MCF 10A (cell line): ENCODE measurements around the gene IPO4. TPM values are rescaled to one million over a fixed set of nuclear protein-coding genes. Genes with fewer than 3 reads are reported as not detected.

Experiments used
- BruUV-seq: library from RNA; stranded (reverse); fragments of 400-500 nt; replicated peaks from 2 replicates; lab custom pipeline; 2021; lab: Mats Ljungman, UMichigan
- CTCF ChIA-PET: fragments of 300-600 bp; sonication (Branson Sonifier 250); formaldehyde crosslinking; extraction: SDS; loops from one replicate; lab custom pipeline; 2021; ENCODE audit warnings: antibody characterized with exemption, inconsistent platforms; lab: Yijun Ruan, JAX
- POLR2A ChIA-PET: fragments of 300-600, 350-650 bp; sonication (Branson Sonifier 250); formaldehyde crosslinking; extraction: SDS; loops from one replicate; lab custom pipeline; 2020; ENCODE audit warnings: antibody characterized with exemption, inconsistent platforms; lab: Yijun Ruan, JAX
- DNase-seq: peaks from one replicate; pipeline ENCODE4 v3.0.0-alpha.2; 2018; ENCODE audit not compliant: unreplicated experiment
- H3K27ac Mint-ChIP-seq: one replicate; pipeline ENCODE4 v1.8.0; 2022; ENCODE audit warnings: mild to moderate bottlenecking, low read depth, mixed read lengths; ENCODE audit not compliant: unreplicated experiment
- H3K27me3 Mint-ChIP-seq: one replicate; pipeline ENCODE4 v1.8.0; 2022; ENCODE audit warnings: mixed read lengths; ENCODE audit not compliant: insufficient read depth, unreplicated experiment
- H3K36me3 Mint-ChIP-seq: one replicate; pipeline ENCODE4 v1.8.0; 2022; ENCODE audit warnings: mild to moderate bottlenecking, moderate library complexity, mixed read lengths; ENCODE audit not compliant: insufficient read depth, unreplicated experiment
- H3K4me1 Mint-ChIP-seq: one replicate; pipeline ENCODE4 v1.8.0; 2022; ENCODE audit warnings: mixed read lengths; ENCODE audit not compliant: insufficient read depth, unreplicated experiment
- H3K4me3 Mint-ChIP-seq: one replicate; pipeline ENCODE4 v1.8.0; 2022; ENCODE audit warnings: mild to moderate bottlenecking, moderate library complexity, mixed read lengths; ENCODE audit not compliant: unreplicated experiment
- H3K9me3 Mint-ChIP-seq: one replicate; pipeline ENCODE4 v1.8.0; 2022; ENCODE audit warnings: mixed read lengths; ENCODE audit not compliant: unreplicated experiment
- intact Hi-C: fragments of 100-400 bp; cut with micrococcal nuclease; formaldehyde crosslinking; loops from 2 replicates; pipeline ENCODE4 v1.14.1; 2022
- total RNA-seq: library from RNA; stranded (reverse); gene quantifications from 2 replicates; pipeline ENCODE4 v1.2.3, GENCODE V29; 2022
- TF ChIP-seq, protein P1 (sequence below): fragments of 200-600 bp; IDR thresholded peaks from one replicate; pipeline ENCODE4 v1.8.0; 2022; ENCODE audit warnings: antibody characterized with exemption, mild to moderate bottlenecking; ENCODE audit not compliant: unreplicated experiment

The IPO4 gene
- total RNA-seq, 1 experiment from 2014 or later, result 100 TPM

DNA sequence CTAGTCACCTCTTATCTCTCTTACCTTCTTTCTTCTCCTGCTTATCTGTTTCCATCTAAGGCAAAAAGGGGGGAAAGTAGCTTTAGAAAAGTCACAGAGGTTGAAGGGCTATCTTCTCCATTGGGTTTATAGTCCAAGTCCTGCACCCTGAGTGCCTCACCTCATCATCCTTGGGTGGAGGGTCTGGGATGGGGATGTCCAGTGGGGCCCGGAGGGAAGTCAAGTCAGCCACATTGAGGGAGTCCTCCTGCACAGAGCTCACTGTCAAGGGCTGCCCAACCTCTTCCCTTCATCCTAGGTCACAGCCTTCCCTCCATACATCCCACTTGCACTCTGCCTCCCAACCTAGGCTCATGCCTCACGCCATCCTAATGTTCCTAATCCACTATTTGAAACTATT lies 43.4 kb downstream of the IPO4 start:
- Mint-ChIP-seq H3K9me3 (no peaks in the 10 kb centered on the region), H3K27me3 (no peaks in the 10 kb centered on the region), H3K36me3 (peaks cover 28% of the 10 kb centered on the region), H3K4me3 (peak overlapping the region; percentile 98), H3K27ac (peak overlapping the region; percentile 7), H3K4me1 (peaks cover 5% of the 10 kb centered on the region)
- TF ChIP-seq, protein P1, sequence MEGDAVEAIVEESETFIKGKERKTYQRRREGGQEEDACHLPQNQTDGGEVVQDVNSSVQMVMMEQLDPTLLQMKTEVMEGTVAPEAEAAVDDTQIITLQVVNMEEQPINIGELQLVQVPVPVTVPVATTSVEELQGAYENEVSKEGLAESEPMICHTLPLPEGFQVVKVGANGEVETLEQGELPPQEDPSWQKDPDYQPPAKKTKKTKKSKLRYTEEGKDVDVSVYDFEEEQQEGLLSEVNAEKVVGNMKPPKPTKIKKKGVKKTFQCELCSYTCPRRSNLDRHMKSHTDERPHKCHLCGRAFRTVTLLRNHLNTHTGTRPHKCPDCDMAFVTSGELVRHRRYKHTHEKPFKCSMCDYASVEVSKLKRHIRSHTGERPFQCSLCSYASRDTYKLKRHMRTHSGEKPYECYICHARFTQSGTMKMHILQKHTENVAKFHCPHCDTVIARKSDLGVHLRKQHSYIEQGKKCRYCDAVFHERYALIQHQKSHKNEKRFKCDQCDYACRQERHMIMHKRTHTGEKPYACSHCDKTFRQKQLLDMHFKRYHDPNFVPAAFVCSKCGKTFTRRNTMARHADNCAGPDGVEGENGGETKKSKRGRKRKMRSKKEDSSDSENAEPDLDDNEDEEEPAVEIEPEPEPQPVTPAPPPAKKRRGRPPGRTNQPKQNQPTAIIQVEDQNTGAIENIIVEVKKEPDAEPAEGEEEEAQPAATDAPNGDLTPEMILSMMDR, result no peak
- ChIA-PET CTCF (interaction anchor here (0.6 to 10.3 kb wide), 6 partner anchors 9 to 286 kb away, joined by 3 to 141 read pairs (median 4); partner anchors contain the start of genes CARMIL3, IRF9, PCK2 and PSME1), POLR2A (interaction anchor here (0.6 to 5.7 kb wide), 13 partner anchors 8 to 843 kb away, joined by 3 to 114 read pairs (median 5); partner anchors contain the start of genes DCAF11, GMPR2, IPO4 and NEDD8)
- no peak for DNase-seq
- no TSS peak for BruUV-seq
- intact Hi-C loops, result no loop called here

DNA sequence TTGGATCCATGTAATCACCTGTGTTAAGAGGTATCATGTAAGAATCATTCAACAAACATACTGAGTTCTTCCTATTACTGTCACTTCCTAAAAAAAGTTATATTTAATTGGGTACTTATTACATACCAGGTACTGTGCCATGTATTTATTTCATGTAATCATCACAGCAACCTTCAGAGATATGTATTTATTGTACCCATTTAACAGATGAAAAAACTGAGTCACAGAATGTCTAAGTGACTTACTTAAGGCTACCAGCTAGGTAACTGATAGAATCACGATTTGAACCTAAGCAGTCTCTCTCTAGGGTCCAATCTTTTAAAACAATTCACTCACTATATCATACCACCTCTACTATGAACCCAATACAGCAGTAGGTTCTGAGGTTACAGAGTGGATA lies 44.2 kb downstream of the IPO4 start:
- POLR2A ChIA-PET, result interaction anchor here (0.9 to 5.7 kb wide), 4 partner anchors 9 to 45 kb away, joined by 3 to 41 read pairs (median 6); partner anchors contain the start of genes DCAF11, NRL and PSME1
- no peak for DNase-seq
- peak overlapping the region; percentile 7 for H3K27ac Mint-ChIP-seq
- peaks cover 7% of the 10 kb centered on the region for H3K4me1 Mint-ChIP-seq
- no TSS peak for BruUV-seq
- no peaks in the 10 kb centered on the region for H3K9me3 Mint-ChIP-seq
- H3K36me3 Mint-ChIP-seq, result peaks cover 27% of the 10 kb centered on the region
- intact Hi-C loops, result no loop called here
- TF ChIP-seq, protein P1, result no peak
- no peaks in the 10 kb centered on the region for H3K27me3 Mint-ChIP-seq
- no peak overlapping the region for H3K4me3 Mint-ChIP-seq
- CTCF ChIA-PET, result interaction anchor here (0.6 to 10.3 kb wide), 3 partner anchors 16 to 287 kb away, joined by 3 to 141 read pairs (median 4); partner anchors contain the start of gene IRF9

DNA sequence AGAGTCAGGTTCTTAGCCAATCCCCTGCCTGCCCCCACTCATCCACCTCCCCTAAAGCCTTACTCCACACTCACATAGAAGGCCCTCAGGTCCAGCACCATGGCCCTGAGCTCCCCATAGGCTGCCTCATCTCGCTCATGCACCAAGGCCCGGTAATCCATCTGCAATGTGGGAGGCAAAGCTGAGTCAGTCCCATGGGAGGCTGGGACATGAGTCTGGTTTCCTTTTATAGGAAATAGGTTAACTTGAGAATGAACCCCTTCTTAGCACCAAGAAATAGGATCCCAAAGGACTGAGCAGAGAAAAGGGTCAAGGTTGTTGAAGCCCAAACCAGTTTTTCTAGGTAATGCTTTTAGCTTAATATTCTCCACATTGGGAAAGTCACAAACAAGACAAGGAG lies 45.1 kb downstream of the IPO4 start:
- DNase-seq, result no peak
- Mint-ChIP-seq H3K36me3 (peaks cover 27% of the 10 kb centered on the region), H3K27me3 (no peaks in the 10 kb centered on the region), H3K4me1 (peaks cover 11% of the 10 kb centered on the region), H3K4me3 (no peak overlapping the region), H3K27ac (no peak overlapping the region), H3K9me3 (no peaks in the 10 kb centered on the region)
- CTCF ChIA-PET, result interaction anchor here (1.2 to 10.3 kb wide), 2 partner anchors 17 to 35 kb away, joined by 3 to 141 read pairs; partner anchors contain the start of gene IRF9
- intact Hi-C loops, result no loop called here
- TF ChIP-seq, protein P1, result no peak
- POLR2A ChIA-PET, result interaction anchor here (0.7 to 5.7 kb wide), 4 partner anchors 8 to 52 kb away, joined by 3 to 41 read pairs (median 6); partner anchors contain the start of genes DCAF11, NRL, PSME1 and TM9SF1
- BruUV-seq, result no TSS peak

DNA sequence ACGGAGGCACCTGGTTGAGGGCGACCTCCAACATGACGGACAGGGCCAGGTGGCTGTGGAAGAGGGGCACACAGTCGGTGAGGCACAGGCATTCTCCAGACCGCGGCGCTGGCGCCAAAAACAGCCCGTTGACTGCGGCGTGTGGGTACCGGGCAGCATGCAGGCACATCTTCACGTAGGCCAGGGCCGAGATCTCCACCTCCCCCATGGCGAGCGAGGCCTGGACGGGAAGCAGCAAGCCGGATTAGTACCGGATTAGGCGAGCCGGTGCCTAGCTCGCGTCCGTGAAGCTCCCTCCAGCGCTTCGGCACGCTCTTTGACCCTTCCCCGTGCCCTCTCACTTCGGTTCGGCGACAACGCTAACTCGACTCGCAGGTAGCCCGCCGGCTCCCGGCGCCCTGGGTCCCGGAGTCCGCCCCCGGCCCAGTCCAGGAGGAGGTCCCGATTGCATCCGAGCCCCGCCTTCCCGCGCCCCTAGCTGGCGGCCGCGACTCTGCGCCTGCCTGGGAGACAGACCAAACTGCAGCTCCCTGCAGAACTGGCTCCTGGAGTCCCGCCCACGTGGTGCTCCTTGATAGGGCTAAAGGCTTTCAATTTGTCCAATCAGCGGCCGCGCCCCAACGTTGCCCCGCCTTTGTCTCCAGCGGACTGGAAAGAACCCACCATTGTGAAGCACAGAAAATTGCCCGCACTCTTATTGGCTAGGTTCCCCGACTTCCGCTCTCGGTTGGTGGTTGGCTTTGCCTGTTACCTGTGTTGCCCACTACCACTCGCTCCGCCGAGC lies 47.3 kb downstream of the IPO4 start, which contains the start of gene EMC9:
EMC9 (minus strand) TSS at position 495 of the 784 bp plus-strand sequence; CDS start at position 208, 287 bp downstream.
- BruUV-seq, result TSS peak; percentile 23

More for the DNA sequence above, 47.3 kb downstream of the IPO4 start, which contains the start of gene EMC9:
- H3K4me1 Mint-ChIP-seq, result peaks cover 21% of the 10 kb centered on the region
- TF ChIP-seq, protein P1, result peak; percentile 14
- intact Hi-C loops, result no loop called here
- H3K27me3 Mint-ChIP-seq, result no peaks in the 10 kb centered on the region
- peaks cover 38% of the 10 kb centered on the region for H3K36me3 Mint-ChIP-seq
- no peaks in the 10 kb centered on the region for H3K9me3 Mint-ChIP-seq
- H3K27ac Mint-ChIP-seq, result peak within 1 kb of the TSS; percentile 64
- ChIA-PET CTCF (interaction anchor here (0.6 to 1.1 kb wide), 7 partner anchors 23 to 167 kb away, joined by 3 to 6 read pairs (median 3); partner anchors contain the start of genes DCAF11 and PCK2), POLR2A (interaction anchor here (0.6 to 12.5 kb wide), 27 partner anchors 9 to 1046 kb away, joined by 3 to 252 read pairs (median 5); partner anchors contain the start of genes ACIN1, C14orf119, DCAF11 and DHRS1)
- H3K4me3 Mint-ChIP-seq, result peak within 1 kb of the TSS; percentile 93
- DNase-seq, result peak; percentile 100
